ENCODE data around the gene CADM2.

DNA sequence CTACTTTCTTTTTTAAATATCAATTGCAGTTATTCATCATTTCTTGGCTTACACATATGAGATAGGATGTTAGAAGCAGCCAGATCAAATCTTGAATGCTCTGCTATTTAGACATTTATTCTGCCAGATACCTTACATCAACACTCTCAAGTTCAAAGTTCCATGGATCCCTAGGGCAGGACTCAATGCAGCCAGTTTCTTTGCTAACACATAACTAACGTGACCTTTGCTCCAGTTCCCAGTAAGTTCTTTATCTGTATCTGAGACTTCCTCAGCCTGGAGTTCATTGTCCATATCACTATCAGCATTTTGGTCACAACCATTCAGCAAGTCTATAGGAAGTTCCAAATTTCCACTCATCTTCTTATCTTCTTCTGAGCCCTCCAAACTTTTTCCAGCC is 1092.3 kb downstream of the CADM2 start:
- TF ChIP-seq, protein P1, sequence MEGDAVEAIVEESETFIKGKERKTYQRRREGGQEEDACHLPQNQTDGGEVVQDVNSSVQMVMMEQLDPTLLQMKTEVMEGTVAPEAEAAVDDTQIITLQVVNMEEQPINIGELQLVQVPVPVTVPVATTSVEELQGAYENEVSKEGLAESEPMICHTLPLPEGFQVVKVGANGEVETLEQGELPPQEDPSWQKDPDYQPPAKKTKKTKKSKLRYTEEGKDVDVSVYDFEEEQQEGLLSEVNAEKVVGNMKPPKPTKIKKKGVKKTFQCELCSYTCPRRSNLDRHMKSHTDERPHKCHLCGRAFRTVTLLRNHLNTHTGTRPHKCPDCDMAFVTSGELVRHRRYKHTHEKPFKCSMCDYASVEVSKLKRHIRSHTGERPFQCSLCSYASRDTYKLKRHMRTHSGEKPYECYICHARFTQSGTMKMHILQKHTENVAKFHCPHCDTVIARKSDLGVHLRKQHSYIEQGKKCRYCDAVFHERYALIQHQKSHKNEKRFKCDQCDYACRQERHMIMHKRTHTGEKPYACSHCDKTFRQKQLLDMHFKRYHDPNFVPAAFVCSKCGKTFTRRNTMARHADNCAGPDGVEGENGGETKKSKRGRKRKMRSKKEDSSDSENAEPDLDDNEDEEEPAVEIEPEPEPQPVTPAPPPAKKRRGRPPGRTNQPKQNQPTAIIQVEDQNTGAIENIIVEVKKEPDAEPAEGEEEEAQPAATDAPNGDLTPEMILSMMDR (IDR thresholded peaks at IDR 0.05; ENCODE audit: poor library complexity), result no peak
- no peak for TF ChIP-seq EZH2phosphoT487 (IDR thresholded peaks at IDR 0.05; ENCODE audit: low read depth, severe bottlenecking, unreplicated experiment)
- TF ChIP-seq EZH2 (IDR thresholded peaks at IDR 0.05; ENCODE audit: borderline replicate concordance), result no peak

Data from hepatocyte (in vitro differentiated cells).